HEK293 (cell line): ENCODE results near the gene SEPTIN2.
"Not testable (repeated sequence)": the region's sequence is repeated elsewhere in the genome, so short reads cannot be mapped to it uniquely, and the experiment has no call there.

Experiments used
- CTCF ChIA-PET: fragments of 350-600 bp; formaldehyde crosslinking; extraction: SDS; loops from one replicate; lab custom pipeline; 2021; ENCODE audit warnings: antibody characterized with exemption; lab: Yijun Ruan, JAX
- POLR2A ChIA-PET: fragments of 300-600 bp; formaldehyde crosslinking; extraction: SDS; loops from one replicate; lab custom pipeline; 2020; ENCODE audit warnings: antibody characterized with exemption, inconsistent platforms; lab: Yijun Ruan, JAX
- H3K27ac ChIP-seq: fragments of 200-500 bp; sonication (Bioruptor generic); 2 replicates; pipeline ENCODE4 v1.5.1; 2014; ENCODE audit warnings: low read depth, low read length, control low read depth, inconsistent platforms; ENCODE audit errors: extremely low read depth
- H3K36me3 ChIP-seq, 2 experiments: fragments of 200-500 bp in 1 of 2; sonication (Bioruptor generic) in 1 of 2; 1 replicate in 1 of 2; 2 replicates in 1 of 2; pipeline ENCODE4 v1.5.1; 2014 to 2017; ENCODE audit warnings: inconsistent platforms in 2 of 2, low read length in 2 of 2; ENCODE audit not compliant: control insufficient read depth in 2 of 2, insufficient read depth in 1 of 2
- H3K4me1 ChIP-seq: fragments of 200-500 bp; sonication (Bioruptor generic); 2 replicates; pipeline ENCODE4 v1.5.1; 2014; ENCODE audit warnings: mild to moderate bottlenecking, low read length, inconsistent platforms; ENCODE audit not compliant: control insufficient read depth, insufficient read depth
- H3K4me3 ChIP-seq: 2 replicates; pipeline ENCODE4 v1.5.1; 2011; ENCODE audit warnings: low read depth, mild to moderate bottlenecking, control low read depth, low read length, moderate library complexity
- H3K9me3 ChIP-seq: fragments of 200-500 bp; sonication (Bioruptor generic); 2 replicates; pipeline ENCODE4 v1.5.1; 2014; ENCODE audit warnings: low read depth, low read length, inconsistent platforms; ENCODE audit not compliant: control insufficient read depth, insufficient read depth
- PRDM1 ChIP-seq: fragments of 450-650 bp; formaldehyde crosslinking; IDR thresholded peaks from 2 replicates; pipeline ENCODE4; 2016; ENCODE audit warnings: missing biosample characterization, missing genetic modification characterization
- RBAK ChIP-seq: fragments of 450-650 bp; formaldehyde crosslinking; IDR thresholded peaks from 2 replicates; pipeline ENCODE4 v1.5.1; 2016; ENCODE audit warnings: missing biosample characterization, missing genetic modification characterization
- SETDB1 ChIP-seq: IDR thresholded peaks from one replicate; pipeline ENCODE4 v1.6.1; 2017; ENCODE audit warnings: mild to moderate bottlenecking, low read length, moderate library complexity, mixed read lengths; ENCODE audit not compliant: insufficient read length
- ZEB2 ChIP-seq: fragments of 450-650 bp; formaldehyde crosslinking; IDR thresholded peaks from 2 replicates; pipeline ENCODE4 v1.5.1; 2016; ENCODE audit warnings: missing biosample characterization, missing genetic modification characterization
- ZNF112 ChIP-seq: fragments of 450-650 bp; formaldehyde crosslinking; IDR thresholded peaks from 2 replicates; pipeline ENCODE4 v1.5.0; 2017; ENCODE audit warnings: missing biosample characterization, missing genetic modification characterization
- ZNF155 ChIP-seq: fragments of 450-650 bp; formaldehyde crosslinking; IDR thresholded peaks from 2 replicates; pipeline ENCODE4 v1.5.1; 2016; ENCODE audit warnings: missing biosample characterization, missing genetic modification characterization
- ZNF157 ChIP-seq: fragments of 450-650 bp; formaldehyde crosslinking; IDR thresholded peaks from 2 replicates; pipeline ENCODE4 v1.5.1; 2016; ENCODE audit warnings: missing biosample characterization, missing genetic modification characterization
- ZNF175 ChIP-seq: fragments of 450-650 bp; formaldehyde crosslinking; IDR thresholded peaks from 2 replicates; pipeline ENCODE4 v1.5.1; 2016; ENCODE audit warnings: missing biosample characterization, missing genetic modification characterization
- ZNF24 ChIP-seq: fragments of 450-650 bp; formaldehyde crosslinking; IDR thresholded peaks from 2 replicates; pipeline ENCODE4 v1.5.1; 2016; ENCODE audit warnings: missing biosample characterization, missing genetic modification characterization
- ZNF280C ChIP-seq: fragments of 450-650 bp; formaldehyde crosslinking; IDR thresholded peaks from 2 replicates; pipeline ENCODE4 v1.5.1; 2016; ENCODE audit warnings: missing biosample characterization, missing genetic modification characterization
- ZNF398 ChIP-seq: fragments of 450-650 bp; formaldehyde crosslinking; IDR thresholded peaks from 2 replicates; pipeline ENCODE4 v1.5.1; 2017; ENCODE audit warnings: missing biosample characterization, missing genetic modification characterization
- ZNF518A ChIP-seq: fragments of 450-650 bp; formaldehyde crosslinking; conservative IDR thresholded peaks from 2 replicates; pipeline ENCODE4 v1.5.1; 2016; ENCODE audit warnings: low read depth, missing biosample characterization, missing genetic modification characterization
- ZNF560 ChIP-seq: fragments of 450-650 bp; formaldehyde crosslinking; IDR thresholded peaks from 2 replicates; pipeline ENCODE4 v1.5.1; 2017; ENCODE audit warnings: missing biosample characterization, missing genetic modification characterization, borderline replicate concordance
- ZNF626 ChIP-seq: fragments of 450-650 bp; sonication (Bioruptor Pico); formaldehyde crosslinking; IDR thresholded peaks from 2 replicates; pipeline ENCODE4 v1.5.1; 2018; ENCODE audit warnings: missing biosample characterization, missing genetic modification characterization, inconsistent platforms
- ZNF654 ChIP-seq: fragments of 450-650 bp; formaldehyde crosslinking; IDR thresholded peaks from 2 replicates; pipeline ENCODE4 v1.5.1; 2016; ENCODE audit warnings: low read depth, missing biosample characterization, missing genetic modification characterization
- ZNF670 ChIP-seq: fragments of 450-650 bp; formaldehyde crosslinking; IDR thresholded peaks from 2 replicates; pipeline ENCODE4 v1.5.1; 2016; ENCODE audit warnings: missing biosample characterization, missing genetic modification characterization, low read depth
- ZNF747 ChIP-seq: fragments of 450-650 bp; formaldehyde crosslinking; IDR thresholded peaks from 2 replicates; pipeline ENCODE4 v1.5.1; 2016; ENCODE audit warnings: missing biosample characterization, missing genetic modification characterization
- ZNF830 ChIP-seq: fragments of 450-650 bp; IDR thresholded peaks from 2 replicates; pipeline ENCODE4 v1.5.0; 2018; ENCODE audit warnings: missing biosample characterization, missing genetic modification characterization, low read depth, mild to moderate bottlenecking, moderate library complexity
- ZSCAN16 ChIP-seq: fragments of 450-650 bp; formaldehyde crosslinking; IDR thresholded peaks from 2 replicates; pipeline ENCODE4 v1.5.1; 2016; ENCODE audit warnings: missing biosample characterization, missing genetic modification characterization
- ZSCAN4 ChIP-seq: fragments of 450-650 bp; formaldehyde crosslinking; IDR thresholded peaks from 2 replicates; pipeline ENCODE4 v1.5.1; 2017; ENCODE audit warnings: missing biosample characterization, missing genetic modification characterization

The SEPTIN2 gene

GRCh38 chr2:241391892-241392665 is 76.4 kb downstream of the SEPTIN2 start:
- Histone ChIP-seq H3K4me1 (no peaks in the 10 kb centered on the region), H3K4me3 (no peak overlapping the region), H3K9me3 (no peaks in the 10 kb centered on the region), H3K36me3 (peaks cover 0 to 16% of the 10 kb centered on the region in 2 experiments; a peak in 1 of 3 replicates), H3K27ac (no peak overlapping the region)
- TF ChIP-seq ZNF518A (tag by site-specific recombination): no peak
- TF ChIP-seq ZNF654 (tag by site-specific recombination): 0 out of 2 replicates have a peak, but pooled peaks have one; percentile 7
- no peak for TF ChIP-seq ZNF560 (tag by site-specific recombination)
- no peak for TF ChIP-seq ZNF175
- TF ChIP-seq ZSCAN16: no peak
- no peak for TF ChIP-seq RBAK
- TF ChIP-seq ZSCAN4 (tag by site-specific recombination): no peak
- TF ChIP-seq ZNF155: no peak
- ChIA-PET CTCF (interaction anchor here (0.6 to 1.5 kb wide), 7 partner anchors 13 to 203 kb away, joined by 3 to 4 read pairs (median 3); no protein-coding TSS in a partner anchor), POLR2A (no interaction called here)

GRCh38 chr2:241392753-241393152 is 77.0 kb downstream of the SEPTIN2 start:
- CTCF ChIA-PET: interaction anchor here (0.8 to 1.5 kb wide), 4 partner anchors 24 to 125 kb away, joined by 3 to 4 read pairs (median 4); no protein-coding TSS in a partner anchor

GRCh38 chr2:241393524-241394196 is 77.9 kb downstream of the SEPTIN2 start:
- ChIA-PET CTCF (no interaction called here), POLR2A (no interaction called here)
- Histone ChIP-seq H3K4me3 (no peak overlapping the region), H3K4me1 (no peaks in the 10 kb centered on the region), H3K9me3 (no peaks in the 10 kb centered on the region), H3K36me3 (peaks cover 0 to 13% of the 10 kb centered on the region in 2 experiments; a peak in 1 of 3 replicates), H3K27ac (no peak overlapping the region)
- no peak for TF ChIP-seq SETDB1
- no peak for TF ChIP-seq ZNF280C (tag by site-specific recombination)
- TF ChIP-seq ZNF24 (tag by site-specific recombination): no peak
- no peak for TF ChIP-seq PRDM1 (tag by site-specific recombination)
- no peak for TF ChIP-seq ZNF670
- TF ChIP-seq ZNF626: no peak
- TF ChIP-seq ZNF157: no peak
- no peak for TF ChIP-seq ZNF747 (tag by site-specific recombination)
- no peak for TF ChIP-seq ZNF112 (tag by site-specific recombination)
- no peak for TF ChIP-seq ZNF398 (tag by site-specific recombination)
- TF ChIP-seq ZNF830 (tag by site-specific recombination): no peak
- TF ChIP-seq ZEB2: no peak

More at GRCh38 chr2:241392753-241393152, 77.0 kb downstream of the SEPTIN2 start:
- H3K36me3 ChIP-seq: peaks cover 0 to 16% of the 10 kb centered on the region in 2 experiments; a peak in 1 of 3 replicates
- H3K4me3 ChIP-seq, H3K27ac ChIP-seq, POLR2A ChIA-PET, H3K9me3 ChIP-seq, H3K4me1 ChIP-seq: not testable (repeated sequence)
